GM12878 (cell line): Measurements from ENCODE around the gene NSL1. TPM values are rescaled to one million over a fixed set of nuclear protein-coding genes. Genes with fewer than 3 reads are reported as not detected.

Experiments used
- ATAC-seq: fragments of 200-7000 bp; cut with Tn5 transposase; 3 replicates; pipeline ENCODE4 v1.9.1; 2020; ENCODE audit warnings: mild to moderate bottlenecking, moderate library complexity
- BruUV-seq: library from RNA; stranded (reverse); fragments of 400-500 nt; replicated peaks from 2 replicates; lab custom pipeline; 2021; lab: Mats Ljungman, UMichigan
- CTCF ChIA-PET: fragments of 300-600 bp; sonication (Branson Sonifier 250); formaldehyde crosslinking; extraction: SDS; loops from one replicate; lab custom pipeline; 2021; ENCODE audit warnings: inconsistent platforms; lab: Yijun Ruan, JAX
- POLR2A ChIA-PET: fragments of 350-600 bp; formaldehyde crosslinking; extraction: SDS; loops from one replicate; lab custom pipeline; 2021; ENCODE audit warnings: inconsistent platforms; lab: Charles Lee
- RAD21 ChIA-PET: fragments of 300-600 bp; sonication (Branson Sonifier 250); formaldehyde crosslinking; loops from one replicate; lab custom pipeline; 2023; ENCODE audit warnings: antibody characterized with exemption; ENCODE audit not compliant: unreplicated experiment; lab: Charles Lee
- SMC1A ChIA-PET: fragments of 300-600 bp; sonication (Branson Sonifier 250); formaldehyde crosslinking; loops from one replicate; lab custom pipeline; 2023; ENCODE audit not compliant: unreplicated experiment, uncharacterized antibody; lab: Charles Lee
- DNase-seq: peaks from one replicate; pipeline ENCODE4 v3.0.0-alpha.2; 2011; ENCODE audit warnings: low read depth, low spot score
- FAIRE-seq: peaks from 3 replicates; lab custom pipeline; 2011; peaks lifted over from hg19 to GRCh38; lab: Jason Lieb, UNC
- H2AFZ ChIP-seq: 2 replicates; pipeline ENCODE4 v1.6.0; 2011; ENCODE audit warnings: low read depth, low read length, control low read depth; ENCODE audit not compliant: control insufficient read depth
- H3K27ac ChIP-seq: 2 replicates; pipeline ENCODE4 v1.5.1; 2011; ENCODE audit warnings: control low read depth; ENCODE audit not compliant: control insufficient read depth, insufficient read depth
- H3K27me3 ChIP-seq, 2 experiments: replicated peaks in 1 of 2; 2 replicates each; pipeline versions ENCODE4 v1.6.0 to v1.6.1; 2011; ENCODE audit warnings: low read length in 1 of 2; ENCODE audit not compliant: control insufficient read depth in 2 of 2, insufficient read depth in 2 of 2
- H3K36me3 ChIP-seq, 2 experiments: 2 replicates each; pipeline ENCODE4 v1.5.1; 2011; ENCODE audit warnings: low read length in 1 of 2; ENCODE audit not compliant: control insufficient read depth in 2 of 2, insufficient read depth in 2 of 2
- H3K4me1 ChIP-seq: 2 replicates; pipeline ENCODE4 v1.6.1; 2011; ENCODE audit warnings: mild to moderate bottlenecking, low read length, moderate library complexity, mixed read lengths; ENCODE audit not compliant: control insufficient read depth, insufficient read depth
- H3K4me2 ChIP-seq: 2 replicates; pipeline ENCODE4 v1.6.0; 2011; ENCODE audit warnings: control low read depth; ENCODE audit not compliant: control insufficient read depth, insufficient read depth
- H3K4me3 ChIP-seq: fragments of 200-600 bp; sonication (generic); 2 replicates; pipeline ENCODE4 v1.5.1; 2016
- H3K79me2 ChIP-seq: 2 replicates; pipeline ENCODE4 v1.6.0; 2011; ENCODE audit warnings: low read length; ENCODE audit not compliant: control insufficient read depth, insufficient read depth
- H3K9ac ChIP-seq: 2 replicates; pipeline ENCODE4 v1.8.0; 2011; ENCODE audit warnings: low read length, control low read depth, mixed read lengths; ENCODE audit not compliant: control insufficient read depth, insufficient read depth
- H3K9me3 ChIP-seq: replicated peaks from 3 replicates; pipeline ENCODE4 v1.5.1; 2011; ENCODE audit warnings: mild to moderate bottlenecking, low read length; ENCODE audit not compliant: control insufficient read depth, insufficient read depth
- H4K20me1 ChIP-seq: 2 replicates; pipeline ENCODE4 v1.6.0; 2011; ENCODE audit not compliant: control insufficient read depth, insufficient read depth
- CHD1 ChIP-seq: IDR thresholded peaks from 2 replicates; pipeline ENCODE4 v1.6.1; 2012; ENCODE audit warnings: low read depth, low read length, improper control_type of control experiment
- EED ChIP-seq: sonication (generic); IDR thresholded peaks from 2 replicates; pipeline ENCODE4 v1.6.1; 2016; ENCODE audit warnings: antibody characterized with exemption, low read depth
- ELK1 ChIP-seq: IDR thresholded peaks from 2 replicates; pipeline ENCODE4 v1.6.1; 2012; ENCODE audit warnings: low read depth, low read length, improper control_type of control experiment
- IRF4 ChIP-seq: IDR thresholded peaks from 2 replicates; pipeline ENCODE4 v1.6.1; 2011; ENCODE audit warnings: low read depth, low read length
- JUND ChIP-seq: IDR thresholded peaks from 2 replicates; pipeline ENCODE4 v1.6.1; 2012; ENCODE audit warnings: low read depth, mild to moderate bottlenecking, low read length, improper control_type of control experiment, moderate library complexity
- PAX8 ChIP-seq: fragments of 450-650 bp; IDR thresholded peaks from 2 replicates; pipeline ENCODE4 v1.6.1; 2017; ENCODE audit warnings: mild to moderate bottlenecking, moderate library complexity
- PKNOX1 ChIP-seq: fragments of 450-650 bp; IDR thresholded peaks from 2 replicates; pipeline ENCODE4 v1.6.1; 2016; ENCODE audit warnings: mild to moderate bottlenecking
- RB1 ChIP-seq: fragments of 450-650 bp; formaldehyde crosslinking; IDR thresholded peaks from 2 replicates; pipeline ENCODE4 v1.6.1; 2017; ENCODE audit warnings: mild to moderate bottlenecking, borderline replicate concordance
- SKIL ChIP-seq: fragments of 450-650 bp; IDR thresholded peaks from 2 replicates; pipeline ENCODE4 v1.6.1; 2017; ENCODE audit warnings: mild to moderate bottlenecking, low read depth, inconsistent platforms; ENCODE audit not compliant: poor library complexity, severe bottlenecking
- SMC3 ChIP-seq: IDR thresholded peaks from 2 replicates; pipeline ENCODE4 v1.6.1; 2011; ENCODE audit warnings: low read length, improper control_type of control experiment, borderline replicate concordance
- SPI1 ChIP-seq: IDR thresholded peaks from 2 replicates; pipeline ENCODE4 v1.6.1; 2011; ENCODE audit warnings: low read depth, mild to moderate bottlenecking, low read length, moderate library complexity, borderline replicate concordance; ENCODE audit not compliant: insufficient read depth
- ZBTB4 ChIP-seq: fragments of 450-650 bp; formaldehyde crosslinking; IDR thresholded peaks from 2 replicates; pipeline ENCODE4 v1.4.0; 2022; ENCODE audit warnings: mild to moderate bottlenecking, moderate library complexity
- ZBTB40 ChIP-seq: fragments of 450-650 bp; IDR thresholded peaks from 2 replicates; pipeline ENCODE4 v1.6.1; 2016; ENCODE audit warnings: mild to moderate bottlenecking, moderate library complexity, borderline replicate concordance
- WGBS: methylation state at CpG from one replicate; pipeline ENCODE4 v1.1.6; 2016; ENCODE audit warnings: low lambda C conversion rate; ENCODE audit not compliant: insufficient replicate concordance, insufficient coverage; ENCODE audit errors: missing lambda C conversion rate; 5-methylcytosine and 5-hydroxymethylcytosine counted together
- in situ Hi-C: fragments of 300-500 bp; cut with MboI; formaldehyde crosslinking; loops from 9 replicates; pipeline ENCODE4 v1.14.3; 2018; ENCODE audit warnings: mixed read lengths
- intact Hi-C: fragments of 100-400 bp; cut with micrococcal nuclease; formaldehyde crosslinking; loops from one replicate; pipeline ENCODE4 v1.14.2; 2022; ENCODE audit not compliant: unreplicated experiment
- polyA plus RNA-seq, 11 experiments: library from polyadenylated mRNA; depleted of rRNA in 4 of 11; unstranded in 6 of 11; stranded (reverse) in 5 of 11; fragments of >200 nt; fragmentation: Nextera tagmentation in 4 of 11; fragmentation: Illumina TruSeq in 1 of 11; extraction: Ambion mirVana in 4 of 11; extraction: Trizol in 1 of 11; gene quantifications; 1 replicate in 1 of 11; 2 replicates in 10 of 11; pipeline versions ENCODE4 v1.2.1 to v1.2.3, GENCODE V29; 2011 to 2016; ENCODE audit warnings: inconsistent platforms in 2 of 11, missing spikeins in 2 of 11, low read depth in 1 of 11
- total RNA-seq, 4 experiments: library from RNA; depleted of rRNA in 3 of 4; stranded (reverse); fragments of >200 nt in 3 of 4; fragmentation: Illumina TruSeq in 1 of 4; extraction: Trizol in 1 of 4; gene quantifications; 2 replicates each; pipeline versions ENCODE4 v1.2.1 to v1.2.3, GENCODE V29; 2013 to 2021

Gene NSL1
- total and polyA plus RNA-seq, 10 of the 15 experiments (the other 5 are each of a cell fraction or from before 2014, with no cell fraction given) = 36.7 to 74.2 (median 46.4) TPM

GRCh38 chr1:212733109-212733508, 58.5 kb downstream of the NSL1 start:
- CTCF ChIA-PET = interaction anchor here (1.4 kb wide), 1 partner anchor 17 kb away, joined by 4 read pairs; no protein-coding TSS in a partner anchor
- POLR2A ChIA-PET = no interaction called here

More at GRCh38 chr1:212733109-212733508, 58.5 kb downstream of the NSL1 start:
- WGBS = 93% methylated on average over 8 of the region's 8 CpGs
- FAIRE-seq = no peak
- SMC1A ChIA-PET = no interaction called here
- H3K4me3 ChIP-seq = no peak overlapping the region
- H3K9ac ChIP-seq = no peak overlapping the region
- H3K4me1 ChIP-seq = peaks cover 9% of the 10 kb centered on the region
- H3K9me3 ChIP-seq = no peaks in the 10 kb centered on the region
- no peak overlapping the region for H3K4me2 ChIP-seq
- ATAC-seq = no peak
- no peaks in the 10 kb centered on the region for H4K20me1 ChIP-seq
- H3K27me3 ChIP-seq = no peaks in the 10 kb centered on the region
- intact Hi-C loops (no loop called here), in situ Hi-C loops (no loop called here)
- no TSS peak for BruUV-seq
- RAD21 ChIA-PET = no interaction called here
- no peaks in the 10 kb centered on the region for H3K79me2 ChIP-seq
- H3K27ac ChIP-seq = no peak overlapping the region
- H2AFZ ChIP-seq = no peak overlapping the region
- no peaks in the 10 kb centered on the region; a peak in 1 of 4 replicates for H3K36me3 ChIP-seq
- no peak for TF ChIP-seq PAX8
- TF ChIP-seq SKIL = no peak
- no peak for TF ChIP-seq CHD1
- TF ChIP-seq IRF4 = no peak
- TF ChIP-seq JUND = no peak
- no peak for TF ChIP-seq PKNOX1
- TF ChIP-seq RB1 = no peak
- no peak for TF ChIP-seq ELK1
- TF ChIP-seq EED = no peak
- TF ChIP-seq ZBTB4 = no peak
- TF ChIP-seq SMC3 = no peak
- no peak for TF ChIP-seq SPI1
- no peak for TF ChIP-seq ZBTB40
- TF ChIP-seq, all 136 proteins: peak for 0
- DNase-seq = no peak
